GM19455 (cell line): ENCODE measurements around the gene RPTOR.

Experiments
- ATAC-seq: cut with Tn5 transposase; IDR thresholded peaks from one replicate; pipeline ENCODE4 v1.9.1; 2021; ENCODE audit not compliant: unreplicated experiment

RPTOR gene

DNA sequence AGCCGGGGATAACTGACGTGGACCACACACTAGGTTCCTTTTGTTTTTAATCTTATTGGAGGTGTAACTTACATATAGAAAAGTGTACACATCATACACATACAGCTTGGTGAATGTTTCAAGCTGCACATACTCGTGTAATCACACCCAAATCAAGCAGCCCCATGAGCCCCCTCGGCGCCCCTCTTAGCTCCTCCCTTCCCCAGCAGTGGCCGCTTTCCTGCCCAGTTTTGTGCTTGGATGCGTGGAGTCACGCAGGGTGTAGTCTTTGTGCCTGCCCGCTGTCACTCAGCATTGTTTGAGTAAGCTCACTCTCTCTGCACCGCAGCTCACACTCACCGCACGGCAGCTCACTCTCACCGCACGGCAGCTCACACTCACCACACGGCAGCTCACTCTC is 295.3 kb downstream of the RPTOR start:
- no peak for ATAC-seq

DNA sequence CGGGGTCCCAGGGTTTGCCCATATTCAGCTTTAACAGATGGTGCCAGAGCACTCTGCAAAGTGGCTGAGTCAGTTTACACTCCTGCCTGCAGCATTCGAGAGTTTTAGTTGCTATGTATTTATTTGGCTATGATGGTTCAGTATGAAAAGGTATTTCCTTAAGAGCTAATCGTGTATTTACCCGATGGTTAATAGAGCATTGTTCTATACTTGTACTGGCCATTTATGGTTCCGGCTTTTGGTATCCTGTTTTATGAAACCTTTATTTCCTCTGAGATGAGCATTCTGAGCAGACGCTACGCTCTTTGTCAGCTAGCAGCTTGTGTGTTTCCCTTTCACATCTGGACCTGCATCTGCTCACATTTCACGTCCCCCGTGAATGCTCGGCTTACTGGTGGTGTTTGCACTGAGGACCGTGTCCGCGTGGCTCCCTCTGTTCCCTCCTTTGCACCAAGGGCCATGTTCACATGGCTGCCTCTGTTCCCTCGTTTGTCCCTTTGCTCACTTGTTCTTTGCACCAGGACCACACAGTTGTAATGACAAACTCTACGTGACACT is 297.9 kb downstream of the RPTOR start:
- no peak for ATAC-seq

GRCh38 chr17:80843741-80844156 is 299.1 kb downstream of the RPTOR start:
- ATAC-seq, result no peak

DNA sequence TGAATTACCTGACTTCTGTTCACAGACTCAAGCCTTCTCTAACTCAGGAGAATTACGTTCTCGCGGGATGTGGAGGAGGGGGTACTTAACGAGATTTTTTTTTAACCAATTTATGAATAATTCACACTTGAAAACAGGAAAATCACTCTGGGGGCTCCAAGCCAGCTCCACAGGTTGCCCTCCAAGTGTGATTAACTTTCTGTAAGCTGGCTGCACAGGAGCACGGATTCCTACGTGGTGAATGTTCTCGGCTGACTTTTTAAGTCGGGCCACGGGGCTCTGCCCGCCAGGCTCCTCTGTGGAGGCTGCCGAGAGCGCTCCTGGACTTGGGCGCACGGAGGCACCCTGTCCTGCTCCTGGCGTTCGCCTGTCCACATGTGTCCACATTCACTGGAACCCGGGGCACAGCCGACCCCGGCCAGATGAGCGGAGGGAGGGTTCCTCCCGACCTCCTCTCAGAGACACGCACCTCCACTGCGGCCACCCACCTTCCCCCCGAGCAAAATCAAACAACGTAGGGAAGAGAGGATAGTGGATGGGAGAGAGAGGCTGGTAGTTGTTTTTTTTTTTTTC is 299.9 kb downstream of the RPTOR start:
- no peak for ATAC-seq

DNA sequence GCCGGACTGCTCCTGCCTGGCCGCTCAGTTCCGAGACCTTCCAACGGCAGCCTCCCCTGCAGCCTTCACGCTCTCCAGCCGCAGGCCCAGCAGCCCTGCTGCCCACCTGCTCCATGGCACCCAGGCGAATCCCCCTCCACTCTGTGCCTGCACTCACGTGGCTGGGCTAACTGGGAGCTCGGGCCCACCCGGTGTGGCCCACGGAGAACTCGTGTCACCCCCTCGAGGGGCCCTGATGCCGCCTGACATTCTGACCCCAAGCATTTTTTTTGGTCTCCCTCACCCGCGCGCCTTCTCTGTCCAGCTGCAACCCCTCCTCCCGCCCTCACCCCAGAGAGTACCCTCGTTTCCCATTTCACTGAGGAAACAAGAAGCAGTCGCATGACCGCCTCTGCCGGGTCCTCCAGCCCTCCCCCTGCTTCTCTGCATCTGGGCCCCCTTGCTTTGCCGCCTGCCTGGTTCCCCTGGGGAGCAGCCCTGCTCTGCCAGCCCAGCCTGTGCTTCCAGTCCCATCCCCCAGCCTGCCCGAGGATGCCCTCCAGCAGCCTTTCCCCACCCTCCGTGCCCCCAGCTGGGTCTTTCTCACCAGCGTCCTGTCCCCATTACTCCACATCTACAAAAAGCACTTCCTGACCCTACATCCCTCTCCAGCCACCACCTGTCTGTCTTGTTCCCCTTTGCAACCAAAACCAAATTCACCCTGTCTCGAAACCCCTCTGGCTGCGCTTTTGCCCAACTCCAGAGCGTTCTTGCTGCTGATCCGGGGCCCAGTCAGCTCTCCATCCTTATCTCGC is 300.6 kb downstream of the RPTOR start:
- ATAC-seq, result no peak

- no peak for ATAC-seq
Measured at GRCh38 chr17:80845863-80846671, 301.4 kb downstream of the RPTOR start.

DNA sequence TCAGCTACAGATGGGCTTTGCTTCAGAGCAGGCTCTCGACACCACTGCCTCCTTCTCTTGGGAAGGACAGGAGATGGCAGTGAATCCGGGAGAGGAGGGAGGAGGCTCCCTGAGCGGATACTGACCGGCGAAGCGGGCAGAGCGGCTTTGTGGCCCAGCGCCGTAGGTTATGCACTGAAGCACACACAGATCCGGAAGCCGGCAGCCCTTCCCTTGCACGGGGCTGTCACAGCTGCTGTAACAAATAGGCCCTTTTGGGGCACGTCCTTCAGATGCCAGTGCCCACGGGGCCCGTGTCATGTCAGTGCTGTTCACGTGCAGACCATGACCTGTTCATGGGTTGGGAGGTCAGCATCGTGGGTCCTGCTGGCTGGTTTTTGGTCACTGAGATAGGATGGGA is 302.3 kb downstream of the RPTOR start:
- no peak for ATAC-seq

GRCh38 chr17:80847496-80848230 is 303.0 kb downstream of the RPTOR start:
- ATAC-seq, result no peak

DNA sequence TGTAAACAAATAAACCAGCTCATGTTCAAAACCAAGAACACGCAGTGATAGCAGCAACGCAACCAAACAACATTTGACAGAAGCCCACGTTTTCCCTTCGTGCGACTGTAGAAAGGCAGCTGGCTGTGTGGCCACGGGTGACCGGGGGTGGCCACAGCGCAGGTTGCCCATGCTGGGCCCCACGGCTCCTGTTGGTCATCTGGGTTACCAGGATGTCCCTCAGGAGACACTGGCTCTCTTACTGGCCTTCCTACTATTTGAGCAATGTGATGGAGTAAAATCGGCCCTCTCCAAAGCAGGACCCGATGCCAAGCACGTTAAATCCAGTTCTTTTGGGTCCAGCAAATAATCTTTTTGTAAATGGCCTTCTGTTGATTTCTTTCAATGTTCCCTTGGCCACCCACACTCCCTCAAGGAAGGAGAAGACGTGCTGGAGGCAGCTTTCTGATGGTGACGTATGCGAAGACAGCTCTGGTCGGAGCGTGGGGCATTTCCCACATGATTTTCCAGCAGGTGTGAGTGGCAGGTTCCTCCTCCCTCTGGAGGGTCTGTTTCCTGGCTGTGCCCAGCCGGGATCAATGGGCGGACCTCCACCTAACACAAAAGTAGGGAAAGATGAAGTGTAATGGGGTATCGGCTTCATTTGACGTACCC is 303.9 kb downstream of the RPTOR start:
- ATAC-seq, result no peak

- no peak for ATAC-seq
Measured at GRCh38 chr17:80849119-80849518, 304.5 kb downstream of the RPTOR start.

GRCh38 chr17:80850109-80850508 is 305.5 kb downstream of the RPTOR start:
- no peak for ATAC-seq

- no peak for ATAC-seq
Measured at GRCh38 chr17:80850817-80851216, 306.2 kb downstream of the RPTOR start.

DNA sequence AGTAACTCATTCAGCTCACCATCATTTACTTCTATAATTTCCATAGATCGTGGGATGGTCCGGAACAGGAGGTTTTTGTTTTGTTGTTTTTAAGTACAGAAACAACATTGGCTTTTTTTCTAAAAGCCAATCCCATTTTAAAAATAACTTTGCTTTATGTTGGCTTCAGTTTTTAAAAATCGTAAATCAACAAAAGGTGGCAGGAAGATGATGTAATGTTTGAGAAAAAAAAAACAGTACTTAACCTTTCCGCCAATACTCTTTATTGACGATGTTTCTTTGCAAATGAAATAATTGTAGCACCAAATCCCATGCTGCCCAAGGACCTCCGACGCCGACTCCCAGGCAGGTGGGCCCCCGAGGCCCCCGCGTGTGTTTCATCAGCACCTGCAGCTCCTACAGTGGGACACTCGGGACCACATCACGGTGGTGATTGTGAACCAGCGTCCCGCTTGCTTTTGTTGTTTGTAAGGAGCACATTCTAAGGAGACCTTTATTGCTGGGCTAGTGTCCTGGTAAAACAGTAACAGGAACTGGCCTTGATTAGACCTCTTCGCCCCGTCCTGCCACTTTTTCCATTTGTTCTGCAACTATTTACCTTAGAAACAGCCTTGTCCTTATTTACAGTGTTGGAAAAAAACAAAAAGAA is 306.8 kb downstream of the RPTOR start:
- ATAC-seq, result no peak

DNA sequence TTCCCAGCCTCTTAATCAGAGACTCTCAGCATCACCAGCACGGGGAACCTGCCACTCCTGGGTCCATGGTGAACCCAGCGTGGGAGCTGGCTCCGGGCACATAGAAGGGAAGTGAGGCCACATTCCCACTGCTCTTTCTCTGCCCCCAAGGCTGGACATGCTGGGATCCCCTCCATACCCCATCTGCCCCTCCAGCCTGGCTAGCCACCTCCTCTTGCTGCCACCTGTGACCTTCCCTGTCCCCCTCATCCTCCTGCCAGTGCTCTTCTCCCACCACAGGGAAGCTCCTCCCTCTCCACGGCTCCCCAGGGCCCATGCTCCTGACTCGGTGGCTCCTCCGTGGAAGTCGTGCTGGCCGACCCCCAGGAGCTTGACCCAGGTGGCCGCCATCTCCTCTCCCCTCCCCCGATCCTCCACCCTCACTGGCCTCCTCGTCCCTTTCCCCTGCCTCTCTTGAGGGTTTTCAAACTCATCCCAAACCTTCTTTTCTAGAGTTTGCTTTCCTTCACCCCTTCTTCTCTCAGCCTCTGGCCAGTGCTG is 307.9 kb downstream of the RPTOR start:
- no peak for ATAC-seq

DNA sequence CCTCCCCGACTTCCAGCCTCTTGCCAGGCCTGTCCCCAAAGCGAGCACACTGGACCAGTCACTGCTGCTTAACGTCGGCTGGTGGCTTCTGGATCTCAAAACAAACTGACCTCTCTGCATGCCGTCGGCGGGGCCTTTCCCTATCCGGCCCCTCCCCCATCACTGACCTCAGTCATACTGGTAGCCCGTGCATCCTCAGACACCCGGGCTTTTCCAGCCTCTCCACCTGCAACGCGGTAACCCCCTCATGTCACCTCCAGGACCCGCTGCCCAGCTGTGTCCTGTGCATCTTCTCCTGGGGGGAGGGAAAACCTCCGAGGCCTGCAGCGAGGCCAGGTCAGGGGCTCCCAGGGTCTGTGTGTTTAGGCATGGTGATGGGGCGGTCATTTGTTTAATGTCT is 308.4 kb downstream of the RPTOR start:
- ATAC-seq, result no peak

- ATAC-seq, result no peak
Measured at GRCh38 chr17:80854220-80854619, 309.6 kb downstream of the RPTOR start.

- no peak for ATAC-seq
Measured at GRCh38 chr17:80855196-80855947, 310.7 kb downstream of the RPTOR start.

DNA sequence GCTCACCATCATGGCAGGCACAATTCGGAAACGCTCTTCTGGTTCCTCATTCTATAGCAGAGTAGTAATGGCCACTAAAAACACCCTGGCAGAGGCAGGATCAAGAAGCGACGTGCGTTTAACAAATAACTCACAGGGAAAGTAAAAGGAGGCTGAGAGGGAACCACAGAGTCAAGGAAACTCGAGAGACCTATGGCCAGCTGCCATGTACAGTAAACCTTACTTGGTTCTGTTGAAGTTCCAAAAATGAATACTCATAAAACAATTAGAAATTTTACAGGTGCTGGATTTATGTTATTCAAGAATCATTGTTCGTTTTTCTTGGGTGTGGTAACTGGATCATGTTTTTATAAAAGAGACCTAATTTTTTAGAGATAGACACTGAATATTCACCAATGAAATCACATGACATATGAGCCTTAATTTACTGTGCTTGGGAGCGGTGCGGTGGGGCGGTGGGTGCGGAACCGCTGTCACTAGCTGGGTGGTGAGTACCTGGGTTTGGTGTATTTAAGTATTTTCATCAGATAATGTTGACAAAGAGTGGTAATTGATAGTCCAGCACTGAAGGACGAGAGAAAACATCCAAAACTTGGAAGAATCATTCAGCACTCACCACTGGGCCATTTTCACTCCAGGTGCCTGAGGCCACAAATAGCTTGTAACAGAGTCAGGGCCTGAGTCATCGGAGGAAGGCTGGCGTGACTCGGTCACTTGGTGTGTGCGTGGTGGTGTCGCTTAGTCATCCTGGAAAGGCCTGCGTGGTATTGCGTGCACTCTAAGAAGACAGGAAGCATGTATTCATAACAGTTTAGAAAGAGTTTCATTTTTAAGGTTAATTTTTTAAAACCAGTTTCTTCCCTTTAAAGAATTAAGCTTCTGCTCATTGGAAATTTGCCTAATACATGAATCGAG is 311.6 kb downstream of the RPTOR start:
- ATAC-seq, result no peak
